Measurements from ENCODE around the gene NOXO1. TPM values are rescaled to one million over a fixed set of nuclear protein-coding genes. Genes with fewer than 3 reads are reported as not detected.

NOXO1 gene
- total RNA-seq, 1 donor from 2014 or later: 0.96 TPM

GRCh38 chr16:1976216-1976520 is 5.1 kb downstream of the NOXO1 start:
- H3K4me3 ChIP-seq (ENCODE audit: low read depth, low read length): no peak overlapping the region
- DNase-seq (ENCODE audit: low read depth): no peak
- peaks cover 31% of the 10 kb centered on the region for H3K27me3 ChIP-seq (ENCODE audit: control insufficient read depth, insufficient read depth, low read length)
- H3K36me3 ChIP-seq (ENCODE audit: control insufficient read depth, insufficient read depth, low read length): peaks cover 6% of the 10 kb centered on the region
- TF ChIP-seq CTCF (IDR thresholded peaks at IDR 0.05; ENCODE audit: insufficient read depth, low read length, poor library complexity, severe bottlenecking): no peak

GRCh38 chr16:1975432-1976215 is 5.6 kb downstream of the NOXO1 start:
- peaks cover 25% of the 10 kb centered on the region for H3K27me3 ChIP-seq (ENCODE audit: control insufficient read depth, insufficient read depth, low read length)
- peaks cover 6% of the 10 kb centered on the region for H3K36me3 ChIP-seq (ENCODE audit: control insufficient read depth, insufficient read depth, low read length)
- no peak for TF ChIP-seq CTCF (IDR thresholded peaks at IDR 0.05; ENCODE audit: insufficient read depth, low read length, poor library complexity, severe bottlenecking)
- DNase-seq (ENCODE audit: low read depth): no peak
- H3K4me3 ChIP-seq (ENCODE audit: low read depth, low read length): no peak overlapping the region

- Histone ChIP-seq H3K36me3 (ENCODE audit: control insufficient read depth, insufficient read depth, low read length) (peaks cover 6% of the 10 kb centered on the region), H3K27me3 (ENCODE audit: control insufficient read depth, insufficient read depth, low read length) (peaks cover 13% of the 10 kb centered on the region), H3K4me3 (ENCODE audit: low read depth, low read length) (no peak overlapping the region)
- no peak for DNase-seq (ENCODE audit: low read depth)
- TF ChIP-seq CTCF (IDR thresholded peaks at IDR 0.05; ENCODE audit: insufficient read depth, low read length, poor library complexity, severe bottlenecking): no peak
Measured at GRCh38 chr16:1974157-1975070, 6.9 kb downstream of the NOXO1 start.

- Histone ChIP-seq H3K27me3 (ENCODE audit: control insufficient read depth, insufficient read depth, low read length) (peaks cover 5% of the 10 kb centered on the region), H3K4me3 (ENCODE audit: low read depth, low read length) (no peak overlapping the region), H3K36me3 (ENCODE audit: control insufficient read depth, insufficient read depth, low read length) (peaks cover 5% of the 10 kb centered on the region)
- DNase-seq (ENCODE audit: low read depth): no peak
- no peak for TF ChIP-seq CTCF (IDR thresholded peaks at IDR 0.05; ENCODE audit: insufficient read depth, low read length, poor library complexity, severe bottlenecking)
Measured at GRCh38 chr16:1973461-1974156, 7.7 kb downstream of the NOXO1 start.

- no peak for DNase-seq (ENCODE audit: low read depth)
- Histone ChIP-seq H3K4me3 (ENCODE audit: low read depth, low read length) (peak overlapping the region; percentile 91), H3K27me3 (ENCODE audit: control insufficient read depth, insufficient read depth, low read length) (no peaks in the 10 kb centered on the region), H3K36me3 (ENCODE audit: control insufficient read depth, insufficient read depth, low read length) (peaks cover 5% of the 10 kb centered on the region)
- no peak for TF ChIP-seq CTCF (IDR thresholded peaks at IDR 0.05; ENCODE audit: insufficient read depth, low read length, poor library complexity, severe bottlenecking)
Measured at GRCh38 chr16:1972490-1972877, 8.8 kb downstream of the NOXO1 start.

Data from kidney epithelial cell (primary cell).